GM21390 (cell line): Measurements from ENCODE around the gene UTP14C.
"Not testable (repeated sequence)": the region's sequence is repeated elsewhere in the genome, so short reads cannot be mapped to it uniquely, and the experiment has no call there.

Experiments used
- ATAC-seq: cut with Tn5 transposase; IDR thresholded peaks from one replicate; pipeline ENCODE4 v1.9.1; 2021; ENCODE audit not compliant: unreplicated experiment

The UTP14C gene, protein sequence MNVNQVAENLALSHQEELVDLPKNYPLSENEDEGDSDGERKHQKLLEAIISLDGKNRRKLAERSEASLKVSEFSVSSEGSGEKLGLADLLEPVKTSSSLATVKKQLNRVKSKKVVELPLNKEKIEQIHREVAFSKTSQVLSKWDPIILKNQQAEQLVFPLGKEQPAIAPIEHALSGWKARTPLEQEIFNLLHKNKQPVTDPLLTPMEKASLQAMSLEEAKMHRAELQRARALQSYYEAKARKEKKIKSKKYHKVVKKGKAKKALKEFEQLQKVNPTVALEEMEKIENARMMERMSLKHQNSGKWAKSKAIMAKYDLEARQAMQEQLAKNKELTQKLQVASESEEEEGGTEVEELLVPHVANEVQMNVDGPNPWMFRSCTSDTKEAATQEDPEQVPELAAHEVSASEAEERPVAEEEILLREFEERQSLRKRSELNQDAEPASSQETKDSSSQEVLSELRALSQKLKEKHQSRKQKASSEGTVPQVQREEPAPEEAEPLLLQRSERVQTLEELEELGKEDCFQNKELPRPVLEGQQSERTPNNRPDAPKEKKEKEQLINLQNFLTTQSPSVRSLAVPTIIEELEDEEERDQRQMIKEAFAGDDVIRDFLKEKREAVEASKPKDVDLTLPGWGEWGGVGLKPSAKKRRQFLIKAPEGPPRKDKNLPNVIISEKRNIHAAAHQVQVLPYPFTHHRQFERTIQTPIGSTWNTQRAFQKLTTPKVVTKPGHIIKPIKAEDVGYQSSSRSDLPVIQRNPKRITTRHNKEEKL

DNA sequence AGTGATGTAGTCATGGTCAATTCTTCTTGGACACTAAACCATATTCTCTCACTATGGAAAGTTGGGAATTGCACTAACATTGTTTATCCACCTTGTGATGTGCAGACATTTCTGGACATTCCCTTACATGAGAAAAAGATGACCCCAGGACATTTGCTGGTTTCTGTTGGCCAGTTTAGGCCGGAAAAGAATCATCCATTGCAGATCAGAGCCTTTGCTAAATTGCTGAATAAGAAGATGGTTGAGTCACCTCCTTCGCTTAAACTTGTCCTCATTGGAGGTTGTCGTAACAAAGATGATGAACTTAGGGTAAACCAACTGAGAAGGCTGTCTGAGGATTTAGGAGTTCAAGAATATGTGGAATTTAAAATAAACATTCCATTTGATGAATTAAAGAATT lies at the start of gene UTP14C:
UTP14C (plus strand) TSS at position 211 of the 400 bp plus-strand sequence. CDS start 4,114 bp downstream, outside the sequence.
- ATAC-seq = no peak

DNA sequence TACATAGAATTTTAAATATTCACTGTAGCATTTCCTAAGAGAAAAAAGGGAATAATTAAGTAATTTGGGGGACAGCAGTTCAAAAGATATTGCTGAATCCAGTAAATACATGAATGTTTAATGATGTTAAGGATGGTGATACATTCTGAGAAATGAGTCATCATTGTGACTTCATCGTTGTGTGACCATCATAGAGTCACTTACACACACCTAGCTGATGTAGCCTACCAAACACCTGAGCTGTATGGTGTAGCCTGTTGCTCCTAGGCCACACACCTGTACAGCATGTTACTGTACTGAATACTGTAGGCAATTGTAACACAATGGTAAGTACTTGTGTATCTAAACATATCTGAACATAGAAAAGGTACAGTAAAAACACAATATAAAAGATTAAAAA lies 48.1 kb upstream of the UTP14C start:
- ATAC-seq = no peak

DNA sequence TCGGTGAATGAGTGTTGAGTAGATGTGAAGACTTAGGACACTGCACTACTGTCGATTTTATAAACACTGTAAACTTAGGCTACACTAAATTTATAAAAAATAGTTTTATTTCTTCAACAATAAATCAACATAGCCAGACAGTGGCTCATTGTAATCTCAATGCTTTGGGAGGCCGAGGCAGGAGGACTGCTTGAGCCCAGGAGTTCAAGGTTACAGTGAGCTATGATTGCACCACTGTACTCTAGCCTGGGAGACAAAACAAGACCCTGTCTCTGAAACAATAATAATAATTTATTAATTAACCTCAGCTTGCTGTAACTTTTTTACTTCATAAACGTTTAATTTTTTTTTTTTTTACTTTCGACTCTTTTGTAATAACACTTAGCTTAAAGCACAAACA lies 47.6 kb upstream of the UTP14C start:
- no peak for ATAC-seq

DNA sequence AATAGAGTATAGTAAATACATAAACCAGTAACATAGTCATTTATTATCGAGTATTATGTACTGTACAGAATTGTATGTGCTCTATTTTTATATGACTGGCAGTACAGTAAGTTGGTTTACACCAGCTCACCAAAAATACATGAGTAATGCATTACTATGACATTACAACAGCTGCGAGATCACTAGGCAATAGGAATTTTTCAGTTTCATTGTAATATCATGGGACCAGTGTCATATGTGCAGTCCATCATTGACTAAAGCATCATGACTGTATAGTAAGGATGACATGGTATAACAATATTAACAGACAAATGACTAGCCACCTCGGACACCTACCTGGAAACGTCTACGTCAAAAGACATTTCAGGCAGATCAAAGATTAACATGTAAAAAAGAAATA lies 46.9 kb upstream of the UTP14C start:
- ATAC-seq = no peak

DNA sequence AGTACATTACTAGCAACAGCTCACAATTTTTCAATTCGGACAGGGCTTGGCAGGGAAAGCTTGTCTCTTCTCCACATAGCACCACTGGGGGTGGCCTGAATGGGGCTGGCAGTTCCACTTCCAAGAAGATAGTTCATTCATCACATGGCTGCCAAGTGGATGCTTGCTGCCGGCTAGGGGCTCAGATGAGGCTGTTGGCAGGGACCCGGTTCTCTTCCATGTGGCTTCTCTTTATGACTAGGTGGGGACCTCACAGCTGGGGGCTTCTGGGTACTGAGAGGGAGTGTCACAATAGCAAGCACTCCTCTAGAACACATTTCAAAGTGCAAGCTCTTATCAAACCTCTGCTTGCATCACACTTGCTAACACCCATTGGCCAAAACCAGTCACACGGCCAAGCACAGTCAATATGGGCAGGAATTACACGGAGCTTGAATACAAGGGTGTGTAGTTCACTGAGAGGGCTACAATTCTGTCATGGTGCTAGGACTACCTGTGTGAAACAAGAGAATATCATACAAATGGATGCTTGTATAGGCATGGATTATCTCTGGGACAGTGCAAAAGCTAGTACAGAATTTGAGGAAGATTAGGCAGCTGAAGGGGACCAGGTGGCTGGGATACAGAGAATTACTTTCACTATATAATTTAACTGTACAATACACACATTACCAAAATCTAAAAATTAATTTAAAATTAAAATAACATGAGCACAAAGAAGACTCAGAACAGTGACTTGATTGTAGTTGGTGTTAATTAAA lies 45.5 kb upstream of the UTP14C start:
- no peak for ATAC-seq

DNA sequence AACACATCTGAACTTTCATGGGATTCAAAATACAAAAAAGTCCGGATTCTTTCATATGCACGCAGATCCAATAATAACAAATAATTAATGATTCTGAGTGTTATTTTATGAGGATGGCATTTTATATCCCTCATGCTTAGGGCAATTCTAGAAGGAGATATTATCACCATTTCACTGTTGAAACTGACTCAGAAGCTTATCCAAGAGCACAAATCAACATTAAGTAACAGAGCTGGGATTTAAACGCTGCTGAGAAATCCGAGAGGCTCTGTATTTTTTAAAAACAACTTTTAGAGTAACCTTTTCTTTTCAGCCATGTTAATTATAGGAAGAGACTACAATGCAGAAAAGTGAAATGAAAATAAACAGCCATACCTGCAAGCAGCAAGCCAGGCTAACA lies 43.6 kb upstream of the UTP14C start:
- ATAC-seq = no peak

DNA sequence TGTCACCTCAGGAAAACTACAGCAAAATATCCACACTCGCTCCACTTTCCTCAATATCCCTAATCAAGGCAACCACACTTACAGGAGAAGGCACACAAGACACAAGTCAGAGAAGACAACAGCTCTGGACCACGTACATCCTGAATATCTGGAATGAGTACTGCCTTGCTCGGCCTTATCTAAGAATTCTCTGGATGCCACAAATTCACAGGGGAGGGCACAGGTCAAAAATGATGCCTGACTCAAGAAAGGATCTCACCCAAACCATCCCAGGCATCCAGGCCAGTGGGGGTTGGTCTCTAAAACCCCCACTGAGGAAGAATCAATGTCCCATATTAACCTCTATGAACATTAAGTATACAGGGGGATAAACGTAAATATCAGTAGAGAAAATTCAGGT lies 43.1 kb upstream of the UTP14C start:
- ATAC-seq = no peak

DNA sequence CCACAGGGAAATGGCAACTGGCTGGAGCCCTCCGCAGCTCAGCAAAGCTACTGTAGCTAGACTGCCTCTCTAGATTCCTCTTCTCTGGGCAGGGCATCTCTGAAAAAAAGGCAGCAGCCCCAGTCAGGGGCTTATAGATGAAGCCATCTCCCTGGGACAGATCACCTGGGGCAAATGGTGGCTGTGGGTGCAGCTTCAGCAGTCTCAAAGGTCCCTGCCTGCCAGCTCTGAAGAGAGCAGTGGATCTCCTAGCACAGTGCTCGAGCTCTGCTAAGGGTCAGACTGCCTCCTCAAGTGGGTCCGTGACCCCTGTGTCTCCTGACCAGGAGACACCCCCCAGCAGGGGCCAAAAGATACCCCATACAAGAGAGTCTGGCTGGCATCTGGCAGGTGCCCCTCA lies 41.2 kb upstream of the UTP14C start:
- not testable (repeated sequence) for ATAC-seq

DNA sequence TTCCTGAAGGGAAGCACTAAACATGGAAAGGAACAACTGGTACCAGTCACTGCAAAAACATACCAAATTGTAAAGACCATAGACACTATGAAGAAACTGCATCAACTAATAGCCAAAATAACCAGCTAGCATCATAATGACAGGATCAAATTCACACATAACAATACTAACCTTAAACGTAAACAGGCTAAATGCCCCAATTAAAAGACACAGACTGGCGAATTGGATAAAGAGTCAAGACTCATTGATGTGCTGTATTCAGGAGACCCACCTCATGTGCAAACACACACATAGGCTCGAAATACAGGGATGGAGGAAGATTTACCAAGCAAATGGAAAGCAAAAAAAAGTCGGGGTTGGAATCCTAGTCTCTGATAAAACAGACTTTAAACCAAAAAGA lies 39.6 kb upstream of the UTP14C start:
- ATAC-seq = not testable (repeated sequence)

DNA sequence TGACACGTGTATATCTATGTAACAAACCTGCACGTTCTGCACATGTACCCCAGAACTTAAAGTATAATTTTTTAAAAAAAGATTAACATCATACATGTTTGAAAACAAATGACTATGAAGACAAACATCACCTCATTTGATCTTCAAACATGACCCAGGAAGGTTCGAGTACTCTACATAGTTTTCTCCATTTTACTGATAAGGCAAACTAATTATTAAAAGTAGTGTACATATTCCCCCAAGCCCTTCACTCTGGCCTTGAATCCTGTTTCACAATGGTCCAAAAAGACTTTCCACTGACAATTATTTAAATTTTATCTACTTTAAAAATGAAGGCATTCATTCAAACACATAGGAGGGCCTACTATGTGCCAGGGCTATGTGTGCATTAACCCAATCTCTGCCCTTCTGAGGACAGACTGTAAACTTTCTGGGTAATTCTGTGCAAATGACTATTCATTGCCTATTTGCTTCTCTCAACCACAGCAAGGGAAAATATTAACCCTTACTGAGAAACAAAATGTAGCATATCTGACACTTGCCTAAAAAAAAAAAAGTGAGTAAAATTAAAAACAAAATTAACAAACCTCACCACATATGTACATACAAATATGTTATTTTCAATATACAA lies 35.4 kb upstream of the UTP14C start:
- no peak for ATAC-seq

DNA sequence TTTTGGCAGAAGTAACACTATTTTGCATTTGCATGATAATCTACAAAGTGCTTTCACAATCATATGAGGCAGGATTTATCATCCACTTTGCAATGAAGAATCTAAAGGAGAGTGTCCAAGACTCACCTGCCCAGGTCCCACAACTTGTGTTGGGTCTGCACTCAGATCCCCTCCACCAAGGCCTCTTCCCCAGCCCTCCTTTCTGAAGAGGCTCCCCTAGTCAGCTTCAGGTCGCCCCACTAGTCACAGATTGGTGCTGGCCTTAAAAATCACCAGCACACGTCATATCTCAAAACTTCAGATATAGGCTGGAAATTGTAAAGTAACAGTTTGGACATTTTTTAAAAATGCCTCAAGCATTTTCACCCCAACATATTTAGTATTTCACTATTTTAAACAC lies 30.8 kb upstream of the UTP14C start:
- ATAC-seq = no peak

DNA sequence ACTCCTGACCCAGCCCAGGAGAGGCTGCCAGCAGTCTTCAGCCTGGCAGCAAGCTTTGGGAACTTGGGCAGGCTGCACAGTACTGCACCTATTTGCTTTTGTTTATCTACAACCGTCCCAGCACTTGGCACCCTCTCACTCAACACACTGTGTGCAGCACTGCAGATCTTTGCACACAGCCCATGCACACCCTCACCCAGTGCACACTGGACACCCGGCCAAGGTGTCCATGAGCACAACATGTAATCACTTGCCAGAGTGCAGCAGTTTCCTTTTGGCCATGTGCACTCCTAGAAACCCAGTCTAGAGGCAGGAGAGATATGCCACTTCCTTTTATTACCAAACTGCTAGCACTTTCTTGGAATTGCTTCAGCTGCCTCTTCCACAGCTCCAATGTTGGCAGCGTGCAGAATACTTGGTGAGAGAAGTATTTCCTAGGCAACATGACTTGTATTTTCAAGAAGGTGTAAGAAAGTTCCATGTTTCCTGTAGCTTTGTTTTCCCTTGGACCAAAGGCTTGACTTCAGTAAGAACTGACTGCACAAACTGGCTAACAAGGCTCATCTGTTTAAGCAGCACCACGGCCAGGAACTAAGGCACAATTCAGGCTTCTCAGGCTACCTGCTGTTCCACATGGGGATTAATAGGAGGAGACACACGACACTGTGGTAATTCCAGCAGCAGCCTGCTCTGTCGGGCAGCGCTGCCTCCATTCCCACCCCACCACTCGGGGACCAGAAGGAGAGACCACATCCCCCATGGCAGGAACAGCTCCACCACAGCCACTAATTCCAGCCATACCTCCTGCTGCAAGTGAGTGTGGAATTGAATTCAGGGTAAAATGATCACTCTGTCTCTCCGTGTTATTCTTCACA lies 28.6 kb upstream of the UTP14C start:
- no peak for ATAC-seq

DNA sequence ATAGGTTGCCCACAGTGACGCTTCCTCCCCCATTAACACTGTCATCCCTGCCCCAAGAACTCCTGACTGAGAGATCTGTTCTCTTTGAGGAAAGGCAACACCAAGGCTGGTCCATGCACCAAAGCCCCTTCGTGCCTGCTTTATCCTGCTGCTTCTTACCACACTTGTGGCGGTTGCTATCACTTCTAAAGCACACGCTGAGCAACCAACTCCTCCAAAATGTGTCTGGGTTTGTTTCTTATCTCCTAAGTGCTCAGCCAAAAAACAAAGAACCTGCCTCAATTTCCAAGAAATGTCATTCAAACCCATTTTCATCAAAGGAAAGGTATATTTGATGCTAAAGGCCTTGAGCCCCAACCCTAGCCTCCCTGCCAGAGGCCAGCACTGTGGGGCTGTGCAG lies 27.9 kb upstream of the UTP14C start:
- no peak for ATAC-seq

DNA sequence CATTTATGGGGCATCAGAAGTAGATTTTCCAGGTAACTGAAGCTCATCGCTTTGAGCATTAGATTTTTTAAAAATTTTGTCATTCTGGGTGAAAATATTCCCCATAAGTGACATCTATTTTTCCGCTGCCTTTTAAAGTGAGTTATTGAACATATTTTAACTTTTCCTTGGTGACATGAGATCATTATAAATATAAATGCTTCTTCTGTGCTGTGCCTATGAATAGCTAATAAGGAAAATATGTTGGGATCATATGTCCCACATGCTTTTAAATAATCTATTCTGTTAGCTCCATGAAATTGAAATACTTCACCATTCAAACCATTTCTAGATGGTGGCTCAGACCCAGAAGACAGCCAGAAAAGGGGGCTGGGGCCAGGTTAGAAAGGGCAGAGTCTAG lies 27.3 kb upstream of the UTP14C start:
- ATAC-seq = no peak

DNA sequence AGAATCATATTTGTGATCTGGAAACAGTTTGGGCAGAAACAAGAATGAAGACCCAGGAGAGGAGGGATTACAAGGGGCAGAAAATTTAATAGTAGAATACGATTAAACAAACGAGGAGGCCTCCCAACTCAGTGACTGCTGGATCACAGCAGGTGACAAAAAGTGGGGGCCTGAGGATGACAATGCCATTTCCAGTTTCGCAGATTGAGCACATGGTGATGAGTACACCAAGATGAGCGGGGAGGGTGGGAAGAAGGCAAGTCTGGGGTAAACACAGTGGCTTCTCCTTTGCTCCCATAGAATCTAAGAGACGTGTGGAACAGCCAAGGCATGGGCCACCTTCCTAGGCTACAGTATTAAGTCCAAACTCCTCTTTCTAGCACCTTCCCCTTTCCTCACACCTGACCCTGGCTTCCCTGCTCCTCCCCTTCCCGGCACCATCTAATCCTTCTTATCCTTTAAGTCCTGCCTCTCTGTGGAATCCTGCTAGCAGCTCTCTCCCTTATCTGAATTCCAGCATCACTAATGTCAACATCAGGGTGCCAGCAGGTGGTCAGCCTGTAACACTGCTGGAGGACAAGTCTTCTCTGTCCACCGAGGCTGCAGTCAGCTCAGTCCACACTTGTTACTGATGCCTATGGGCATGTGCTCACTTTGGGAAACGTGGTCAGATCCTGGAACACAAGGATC lies 26.7 kb upstream of the UTP14C start:
- ATAC-seq = no peak

DNA sequence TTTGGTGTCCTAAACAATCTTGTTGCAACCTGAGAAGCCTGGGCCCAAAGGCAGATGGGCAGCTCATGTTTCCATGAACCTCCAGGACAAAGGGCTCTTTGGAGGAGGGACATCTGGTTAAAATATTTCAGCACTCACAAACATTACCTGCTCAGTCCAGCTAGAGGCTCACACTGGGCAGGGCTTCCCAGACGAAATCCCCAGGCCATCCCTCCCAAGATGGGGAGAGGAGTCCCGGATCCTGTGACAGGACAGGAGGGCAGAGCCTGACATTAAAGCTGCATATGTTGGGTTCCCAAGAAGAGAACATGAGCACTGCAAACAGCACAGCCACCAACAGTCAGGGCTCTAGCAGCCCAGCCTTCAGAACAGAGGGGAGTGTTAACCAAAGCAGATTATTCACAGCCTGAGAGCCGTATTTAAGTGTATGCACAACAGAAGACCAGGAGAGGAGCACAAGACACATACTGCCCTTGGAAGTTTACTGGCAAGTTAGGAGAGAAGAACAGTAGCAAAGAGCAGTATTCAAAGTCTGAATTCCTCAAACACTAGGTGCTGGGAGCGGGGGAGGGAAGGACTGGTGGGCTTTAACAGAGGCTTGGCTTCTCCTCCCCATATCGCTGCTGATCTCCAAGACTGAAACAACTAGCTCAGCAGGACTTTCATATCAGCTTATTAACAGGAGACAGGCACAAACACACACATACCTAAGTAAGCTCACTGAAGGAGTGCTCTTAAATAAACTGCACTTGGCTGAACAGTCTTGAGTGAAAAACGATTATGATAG lies 25.6 kb upstream of the UTP14C start:
- no peak for ATAC-seq

DNA sequence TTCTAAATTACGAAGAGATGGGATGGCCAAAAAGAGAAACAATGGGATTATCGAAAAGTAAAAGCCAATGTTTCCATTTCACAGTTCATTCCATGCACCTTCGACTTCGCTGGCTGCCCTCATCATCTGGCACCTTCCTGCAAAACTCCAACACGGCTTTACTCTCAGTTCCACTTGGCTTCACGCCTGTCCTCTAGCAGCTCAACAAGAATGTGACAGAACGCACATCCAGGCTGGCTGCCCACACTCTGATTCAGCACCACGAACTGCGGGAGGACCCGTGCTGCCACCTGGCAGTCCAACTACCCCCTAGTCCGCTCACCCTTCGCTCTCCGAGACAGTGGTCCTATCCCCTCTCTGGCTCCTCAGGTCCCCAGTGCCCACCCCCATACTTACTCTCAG lies 25.0 kb upstream of the UTP14C start:
- no peak for ATAC-seq

DNA sequence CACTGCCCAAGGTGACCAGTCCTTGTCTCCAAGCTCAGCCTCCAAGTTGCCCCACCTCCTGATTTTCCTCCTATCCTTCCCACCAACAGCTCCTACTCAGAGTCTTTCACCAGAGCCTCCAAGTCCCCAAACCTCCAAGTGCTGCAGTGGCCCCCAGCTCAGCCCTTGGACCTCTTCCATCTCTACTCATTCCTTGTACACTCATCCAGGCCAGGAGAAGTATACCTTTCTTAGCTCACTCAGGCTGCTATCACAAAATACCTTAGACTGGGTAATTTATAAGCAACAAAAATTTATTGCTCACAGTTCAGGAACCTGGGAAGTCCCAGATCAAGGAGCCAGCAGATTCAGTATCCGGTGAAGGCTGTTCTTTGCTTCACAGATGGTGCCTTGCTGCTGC lies 24.6 kb upstream of the UTP14C start:
- ATAC-seq = no peak
